ENCODE data around the gene BATF.

Gene BATF

DNA sequence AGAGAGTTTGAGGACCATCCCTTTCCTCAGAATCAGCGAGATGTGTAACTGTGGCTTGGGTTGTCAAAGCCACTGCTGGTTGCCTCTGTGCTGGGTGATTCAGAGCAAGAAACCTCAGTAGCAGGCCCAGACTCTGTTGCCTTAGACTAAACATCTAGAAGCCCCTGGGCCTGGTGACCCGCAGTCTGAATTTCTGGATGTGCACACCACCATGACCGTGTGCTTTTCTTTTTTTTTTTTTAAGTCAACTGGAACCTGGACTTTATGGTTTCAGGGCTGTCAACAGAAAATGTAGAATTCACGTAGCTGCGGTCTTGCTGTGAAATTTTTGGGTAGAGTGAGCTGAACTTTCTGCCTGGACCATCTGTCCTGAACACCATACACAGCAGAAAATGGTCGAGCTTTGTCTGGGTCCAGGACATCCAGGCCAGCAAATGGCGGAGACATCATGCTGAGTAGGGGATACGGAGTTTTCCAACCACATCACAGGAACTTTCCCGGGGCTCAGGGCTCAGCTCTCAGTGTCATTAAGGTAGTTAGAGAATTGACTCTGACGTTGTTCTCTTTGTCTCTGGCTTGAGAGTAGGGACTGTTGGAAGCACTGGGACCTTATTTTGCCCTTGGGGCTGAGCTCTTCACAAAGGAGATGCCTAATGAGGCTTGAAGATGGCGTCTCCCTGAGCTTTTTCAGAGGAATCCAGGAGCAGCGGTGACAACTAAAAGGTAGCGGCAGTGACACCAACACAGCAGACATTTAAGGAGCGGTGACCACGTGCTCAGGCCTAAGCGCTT is 23.0 kb upstream of the BATF start:
- no peak for DNase-seq (ENCODE audit: low spot score)

DNA sequence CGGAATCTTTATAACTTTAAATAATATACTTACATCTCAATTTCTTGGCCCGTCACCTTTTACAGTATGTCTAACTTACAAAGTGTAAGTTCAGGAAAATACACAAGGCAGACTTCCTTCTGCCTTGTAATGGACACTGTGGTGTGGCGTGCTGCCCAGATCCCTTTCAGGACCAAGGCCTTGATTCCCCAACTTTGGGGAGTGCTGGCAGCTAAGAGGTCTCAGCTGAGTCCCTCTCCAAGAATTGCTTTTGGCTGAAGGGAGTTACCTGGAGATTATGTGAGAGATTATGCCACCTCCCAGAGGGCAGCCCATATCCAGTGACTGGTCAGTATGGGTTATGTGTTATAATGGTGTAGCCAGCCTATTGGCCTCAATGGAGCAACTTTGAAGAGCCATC is 21.2 kb upstream of the BATF start:
- no peak for DNase-seq (ENCODE audit: low spot score)

DNA sequence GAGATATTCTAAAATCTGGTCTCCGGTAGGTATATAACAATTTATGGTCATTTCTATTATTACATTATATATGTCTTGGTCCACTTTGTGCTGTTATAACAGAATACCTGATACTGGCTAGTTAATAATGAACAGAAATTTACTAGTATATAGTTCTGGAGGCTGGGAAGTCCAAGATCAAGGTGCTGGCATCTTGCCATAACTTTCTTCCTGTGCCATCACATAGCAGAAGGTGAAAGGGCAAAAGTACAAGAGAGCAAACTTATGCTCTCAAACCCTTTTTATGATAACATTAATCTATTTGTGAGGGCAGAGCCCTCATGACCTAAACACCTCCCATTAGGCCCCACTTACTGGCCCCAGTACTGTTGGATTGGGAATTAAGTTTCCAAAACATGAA is 17.9 kb upstream of the BATF start:
- no peak for DNase-seq (ENCODE audit: low spot score)

DNA sequence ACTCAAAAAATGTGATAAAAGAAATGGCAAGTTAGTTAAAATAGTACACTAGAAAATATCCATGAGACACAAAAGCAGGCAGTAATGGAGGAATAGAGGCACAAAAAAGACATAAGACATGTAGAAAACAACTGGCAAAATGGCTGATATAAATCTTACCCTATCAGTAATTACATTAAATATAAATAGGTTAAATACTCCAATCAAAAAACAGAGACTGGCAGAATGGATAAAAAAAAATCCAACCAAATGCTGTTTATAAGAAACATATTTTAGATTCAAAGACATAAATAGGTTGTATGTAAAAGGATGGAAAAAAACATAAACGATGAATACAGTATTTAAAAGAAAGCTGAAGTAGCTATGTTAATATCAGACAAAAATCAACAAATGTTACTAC is 15.3 kb upstream of the BATF start:
- DNase-seq (ENCODE audit: low spot score): no peak

DNA sequence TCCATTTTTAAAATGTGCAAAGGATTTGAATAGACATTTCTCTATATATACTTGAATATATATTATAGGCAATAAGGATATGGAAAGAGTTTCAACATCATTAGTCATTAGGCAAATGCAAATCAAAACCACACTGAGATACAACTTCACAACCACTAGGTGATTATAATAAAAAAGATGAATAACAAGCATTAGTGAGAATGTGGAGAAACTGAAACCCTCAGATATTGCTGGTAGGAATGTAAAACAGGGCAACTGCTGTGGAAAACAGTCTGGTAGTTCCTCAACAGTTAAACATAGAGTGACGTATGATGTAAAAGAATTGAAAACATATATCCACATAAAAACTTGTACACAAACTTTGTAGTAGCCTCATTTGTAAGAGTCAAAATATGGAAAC is 11.7 kb upstream of the BATF start:
- no peak for DNase-seq (ENCODE audit: low spot score)

DNA sequence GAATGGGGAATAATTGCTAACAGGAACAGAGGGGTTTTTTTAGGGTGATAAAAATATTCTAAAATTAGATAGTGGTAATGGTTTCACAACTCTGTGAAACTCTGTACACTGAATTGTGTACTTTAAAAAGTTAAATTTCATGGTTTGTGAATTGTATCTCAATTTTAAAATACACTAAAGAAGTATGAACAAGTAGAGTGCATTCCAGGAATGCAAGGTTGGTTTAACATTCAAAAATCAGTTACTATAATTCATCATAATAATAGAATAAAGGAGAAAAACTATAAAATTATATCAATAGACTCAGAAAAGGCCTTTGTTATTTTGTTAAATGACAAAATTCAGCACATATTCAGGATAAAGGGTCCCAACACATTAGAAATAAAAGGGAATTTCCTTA is 11.1 kb upstream of the BATF start:
- DNase-seq (ENCODE audit: low spot score): no peak

DNA sequence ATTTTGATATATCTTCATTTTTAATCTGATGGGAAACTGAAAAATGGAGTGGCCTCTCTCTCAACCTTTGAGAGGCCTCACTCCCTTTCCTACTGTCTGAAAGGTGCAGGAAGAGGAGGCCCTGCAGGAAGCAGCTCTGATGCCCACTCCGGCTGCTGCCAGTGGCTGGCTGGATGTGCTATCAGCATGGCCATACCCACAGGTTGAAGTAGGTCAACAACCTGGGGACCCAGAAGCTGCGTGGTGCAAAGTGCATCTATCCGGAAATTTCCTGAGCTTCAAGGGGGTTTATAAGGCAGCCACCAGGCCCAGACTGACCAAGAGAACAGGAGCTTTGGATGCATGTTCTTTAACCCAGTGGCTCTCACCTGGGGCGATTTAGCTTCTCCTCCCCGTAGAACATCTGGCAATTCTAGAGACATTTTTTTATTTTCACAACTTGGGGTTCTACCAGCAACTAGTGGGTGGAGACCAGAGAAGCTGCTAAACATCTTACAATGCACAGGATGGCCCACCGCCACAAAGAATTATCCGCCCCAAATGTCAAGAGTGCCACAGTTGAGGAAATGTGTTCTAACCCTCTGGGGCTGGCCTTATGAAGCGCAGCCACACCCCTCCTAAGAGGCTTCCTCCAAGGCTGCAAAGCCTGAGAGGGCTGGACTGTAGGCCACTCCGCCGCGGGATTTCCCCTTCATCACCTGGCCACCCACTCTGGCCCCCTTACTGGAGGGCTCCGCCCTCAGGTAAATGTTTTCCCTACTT is 8.2 kb upstream of the BATF start:
- DNase-seq (ENCODE audit: low spot score): no peak

DNA sequence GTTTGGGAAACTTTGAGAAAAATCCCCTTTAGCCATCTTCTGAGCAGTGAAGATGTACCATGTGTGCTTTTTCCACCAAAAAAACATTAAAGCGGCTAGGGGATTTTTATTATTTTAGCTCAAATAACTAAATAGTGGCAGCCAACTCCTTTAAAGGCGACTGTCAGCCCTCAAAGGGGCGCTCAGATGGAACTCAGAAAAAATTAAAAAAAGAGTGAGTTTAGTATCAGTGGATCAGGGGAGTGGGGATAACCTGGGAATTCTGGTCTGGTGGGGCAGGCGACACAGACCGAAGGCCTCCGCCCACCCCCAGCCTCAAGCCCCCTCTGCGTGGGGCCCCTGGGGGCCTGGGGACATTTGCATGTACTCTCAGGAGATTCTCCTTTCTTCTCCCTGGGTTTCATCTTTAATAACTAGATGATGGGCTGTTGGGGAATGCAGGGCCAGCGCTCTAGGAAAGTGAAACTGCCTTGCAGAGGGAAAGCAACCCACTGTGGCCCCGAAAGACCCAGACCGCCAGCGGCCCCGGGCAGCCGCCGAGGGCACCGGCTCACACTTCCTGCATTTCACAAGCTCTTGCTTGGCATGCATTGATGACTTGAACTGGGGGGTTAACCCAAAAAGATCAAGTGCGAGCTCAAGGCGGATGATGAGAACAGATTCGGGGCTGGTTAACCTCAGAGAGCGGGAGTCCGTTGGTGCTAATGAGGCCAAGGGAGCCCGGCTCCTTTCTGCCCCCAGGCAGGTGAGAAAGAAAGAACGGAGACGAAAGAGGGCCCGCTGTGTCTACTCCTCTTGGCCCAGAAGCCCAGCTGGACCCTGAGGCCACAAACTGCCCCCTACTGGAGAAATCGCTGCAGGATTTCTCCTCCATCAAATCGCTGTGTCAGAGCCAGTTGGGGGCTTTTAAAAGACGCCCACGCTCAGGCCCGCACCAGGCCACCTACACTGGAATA is 7.3 kb upstream of the BATF start:
- no peak for DNase-seq (ENCODE audit: low spot score)

DNA sequence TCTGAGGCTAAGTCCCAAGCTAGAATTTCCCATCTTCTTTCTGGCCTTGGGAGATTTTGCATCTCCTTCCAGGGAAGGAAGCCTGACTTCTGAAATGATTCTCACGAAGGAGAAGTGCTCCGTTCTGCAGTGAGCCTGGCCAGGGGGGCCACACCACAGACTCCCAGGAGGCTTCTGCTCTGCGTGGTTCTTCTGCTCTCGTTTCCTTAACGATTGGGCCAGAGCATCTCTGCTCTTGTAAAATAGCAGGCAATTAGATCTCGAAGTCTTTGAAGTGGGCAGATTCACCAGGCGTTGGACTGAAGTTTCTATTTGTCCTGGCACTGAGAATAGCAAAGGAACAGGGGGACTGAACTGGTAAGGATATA is 6.7 kb upstream of the BATF start:
- no peak for DNase-seq (ENCODE audit: low spot score)

DNA sequence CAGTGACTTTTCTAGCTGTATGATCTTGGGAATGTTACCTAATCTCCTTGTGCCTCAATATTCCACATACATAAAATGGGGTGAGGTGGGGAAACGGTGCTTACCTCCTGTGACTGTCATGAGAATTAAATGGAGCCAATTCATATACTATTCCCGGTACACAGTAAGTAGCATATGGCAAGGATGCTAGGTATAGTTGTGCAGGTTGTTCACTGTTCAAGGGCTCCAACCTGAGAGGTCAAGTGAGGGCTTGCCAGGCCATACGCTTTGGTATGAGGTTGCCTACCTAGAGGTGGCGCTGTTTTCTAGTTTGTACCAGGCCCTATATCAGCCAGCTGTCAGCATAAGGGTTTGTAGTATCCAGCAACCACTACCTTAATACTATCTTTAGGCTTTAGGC is 3.6 kb upstream of the BATF start:
- DNase-seq (ENCODE audit: low spot score): no peak

DNA sequence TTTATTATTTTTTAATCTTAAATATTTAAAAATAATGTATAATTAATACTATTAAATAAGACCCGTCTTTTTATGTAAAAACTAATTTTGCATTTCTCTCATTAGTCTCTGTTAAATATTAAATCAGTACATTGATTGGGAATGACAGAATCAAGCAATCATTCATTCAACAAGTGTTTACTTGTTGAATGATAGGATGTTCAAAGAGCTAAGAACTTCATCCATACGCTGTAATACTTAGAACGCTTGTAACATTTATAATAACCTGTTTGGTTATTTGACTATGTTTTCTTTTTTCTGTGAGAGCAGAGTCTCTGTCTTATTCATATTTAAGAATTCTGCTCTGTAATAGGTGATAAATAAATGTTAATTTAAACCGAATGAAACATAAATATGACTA is 2.9 kb upstream of the BATF start:
- no peak for DNase-seq (ENCODE audit: low spot score)

DNA sequence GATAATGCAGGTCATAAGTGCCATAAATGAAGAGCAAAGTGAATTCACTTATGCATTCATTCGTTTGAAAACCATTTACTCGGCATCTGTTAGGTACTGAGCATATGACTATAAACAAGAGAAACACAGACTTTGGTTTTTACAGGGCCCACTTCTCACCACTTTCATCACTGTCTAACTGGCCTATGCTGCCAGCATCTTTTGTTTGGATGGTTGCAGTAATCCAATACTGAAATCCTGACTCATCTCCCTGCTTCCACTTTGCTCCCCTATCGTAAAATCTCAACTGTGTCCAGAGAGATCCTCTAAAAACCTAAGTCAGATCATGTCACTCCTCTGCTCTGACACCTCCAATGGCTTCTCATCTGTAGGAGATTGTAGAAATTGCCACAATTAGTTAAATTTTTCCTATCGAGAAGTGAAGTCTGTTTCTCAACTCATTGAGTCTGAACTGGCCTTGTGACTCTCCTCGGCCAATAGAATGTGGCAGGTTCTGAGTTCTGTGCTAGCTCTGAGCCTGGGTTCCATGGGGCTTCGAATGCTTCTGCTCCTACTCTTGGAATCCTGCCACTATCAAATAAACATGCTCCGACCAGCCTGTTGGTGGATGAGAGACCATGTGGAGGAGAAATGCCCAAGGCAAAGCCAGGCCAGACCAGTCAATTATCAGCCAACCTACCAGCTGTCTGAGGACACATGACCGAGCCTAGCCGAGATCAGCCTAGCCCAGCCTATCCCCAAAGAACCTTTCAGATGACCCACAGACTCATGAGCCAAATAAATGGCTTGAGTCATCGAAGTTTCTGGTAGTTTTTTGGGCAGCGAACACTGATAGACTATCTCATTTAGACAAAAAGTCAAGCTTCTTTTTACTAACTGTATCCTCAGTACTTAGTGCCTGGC is 2.2 kb upstream of the BATF start:
- no peak for DNase-seq (ENCODE audit: low spot score)

DNA sequence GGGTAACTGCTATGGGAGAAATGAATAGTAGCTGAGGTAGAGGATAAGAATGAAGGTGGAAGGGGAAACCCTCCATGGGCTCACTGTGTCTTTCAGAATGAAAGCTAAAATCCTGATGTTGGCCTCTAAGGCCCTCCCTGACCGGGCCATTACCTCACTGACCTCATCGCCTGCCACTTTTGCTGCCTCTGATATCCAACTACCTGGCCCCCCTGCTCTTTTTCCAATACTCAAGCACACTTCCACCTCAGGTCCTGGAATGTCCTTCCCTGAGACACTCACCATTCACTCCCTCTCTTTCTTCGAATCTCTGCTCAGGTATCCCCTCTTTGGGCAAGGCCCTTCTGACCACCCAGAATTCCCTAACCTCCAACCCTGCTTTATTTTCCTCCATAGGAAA is 1.4 kb upstream of the BATF start:
- DNase-seq (ENCODE audit: low spot score): no peak

DNA sequence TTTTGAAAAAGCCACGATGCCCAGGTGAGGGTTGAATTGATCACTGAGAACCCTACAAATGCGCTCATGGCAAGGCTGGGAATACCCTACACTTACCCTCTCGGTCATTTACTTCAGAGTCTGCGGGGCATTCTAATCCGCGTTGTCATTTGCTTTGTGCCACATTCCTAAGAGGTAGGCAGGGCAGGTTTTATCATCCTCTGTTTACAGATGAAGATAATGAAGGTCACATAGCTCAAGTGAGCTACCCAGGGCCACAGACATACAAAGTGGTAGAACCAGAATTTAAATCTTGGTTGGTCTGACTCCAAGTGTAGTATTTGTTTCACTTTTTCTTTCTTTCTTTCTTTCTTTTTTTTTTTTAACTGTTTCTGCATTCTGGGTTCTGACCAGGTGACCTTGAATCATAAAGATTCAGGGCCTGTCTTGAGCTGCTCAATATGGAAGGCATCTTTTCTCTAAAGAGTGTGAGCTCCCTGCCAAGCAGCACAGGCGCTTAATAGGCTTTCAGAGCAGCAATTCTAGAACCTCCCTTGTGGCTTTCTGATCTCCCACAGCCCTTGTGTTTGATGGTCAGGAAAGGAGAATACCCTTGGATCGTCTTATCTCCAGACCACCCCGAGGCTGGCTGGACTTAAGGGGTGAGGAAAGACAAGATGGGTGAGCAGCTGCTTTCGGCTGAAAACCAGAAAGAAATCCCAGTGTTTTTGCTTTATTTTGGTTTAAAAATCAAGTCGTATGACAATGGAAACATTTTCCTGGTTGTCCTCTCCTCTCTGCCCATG is 662 bp upstream of the BATF start:
- no peak for DNase-seq (ENCODE audit: low spot score)

DNA sequence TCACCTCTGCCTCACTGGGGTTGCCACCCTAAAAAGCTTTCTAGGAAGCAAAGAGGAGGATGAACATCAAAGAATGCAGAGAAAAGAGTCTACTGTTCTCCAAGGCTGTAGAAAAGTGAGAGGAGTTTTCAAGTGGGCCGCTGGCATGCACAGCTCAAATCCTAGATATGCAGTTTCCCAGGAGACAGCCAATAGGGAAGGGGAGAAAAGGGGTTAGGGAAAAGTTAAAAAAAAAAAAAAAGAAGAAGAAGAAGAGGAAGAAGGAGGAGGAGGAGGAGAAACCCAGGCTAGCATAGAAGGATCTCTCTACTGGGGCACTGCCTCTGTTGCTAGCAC is 682 bp downstream of the BATF start:
- no peak for DNase-seq (ENCODE audit: low spot score)

DNA sequence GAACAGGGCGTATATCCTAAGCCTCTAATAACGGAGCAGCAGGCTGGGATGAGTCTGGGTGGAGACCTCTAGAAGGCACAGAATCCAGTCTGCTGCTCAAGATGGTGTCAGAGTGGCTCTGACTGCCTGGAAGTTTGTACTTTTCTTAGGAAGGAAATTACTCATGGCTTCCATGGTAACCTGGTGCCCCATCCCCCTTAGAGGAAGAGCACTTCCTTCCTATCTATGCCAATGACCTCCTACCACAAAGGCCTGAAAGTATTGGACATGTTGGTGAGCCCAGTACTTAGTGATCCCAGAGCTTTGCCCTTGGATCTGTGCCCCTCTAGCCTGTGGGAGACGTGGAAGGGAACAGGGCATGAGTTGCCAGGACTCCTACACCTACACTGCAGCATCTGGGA is 1.5 kb downstream of the BATF start:
- no peak for DNase-seq (ENCODE audit: low spot score)

DNA sequence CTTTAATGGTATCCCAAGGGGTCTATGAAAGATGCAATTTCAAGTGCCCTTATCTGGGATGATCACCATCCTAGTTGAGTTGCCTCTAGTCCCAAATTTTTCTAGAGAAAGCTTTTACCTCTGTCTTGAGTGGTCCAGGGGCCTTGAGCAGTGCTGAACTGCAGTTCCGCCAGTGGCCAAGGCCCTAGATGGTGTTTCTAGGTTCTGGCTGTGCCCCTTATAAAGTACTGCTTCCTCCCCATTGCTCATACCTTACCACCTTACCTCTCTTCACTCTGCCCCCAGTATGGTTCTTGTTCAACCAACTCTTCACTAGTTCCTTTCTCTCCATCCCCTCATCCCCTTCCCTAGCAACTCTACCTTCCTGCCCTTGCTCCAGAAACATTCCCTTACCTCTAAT is 3.7 kb downstream of the BATF start:
- no peak for DNase-seq (ENCODE audit: low spot score)

DNA sequence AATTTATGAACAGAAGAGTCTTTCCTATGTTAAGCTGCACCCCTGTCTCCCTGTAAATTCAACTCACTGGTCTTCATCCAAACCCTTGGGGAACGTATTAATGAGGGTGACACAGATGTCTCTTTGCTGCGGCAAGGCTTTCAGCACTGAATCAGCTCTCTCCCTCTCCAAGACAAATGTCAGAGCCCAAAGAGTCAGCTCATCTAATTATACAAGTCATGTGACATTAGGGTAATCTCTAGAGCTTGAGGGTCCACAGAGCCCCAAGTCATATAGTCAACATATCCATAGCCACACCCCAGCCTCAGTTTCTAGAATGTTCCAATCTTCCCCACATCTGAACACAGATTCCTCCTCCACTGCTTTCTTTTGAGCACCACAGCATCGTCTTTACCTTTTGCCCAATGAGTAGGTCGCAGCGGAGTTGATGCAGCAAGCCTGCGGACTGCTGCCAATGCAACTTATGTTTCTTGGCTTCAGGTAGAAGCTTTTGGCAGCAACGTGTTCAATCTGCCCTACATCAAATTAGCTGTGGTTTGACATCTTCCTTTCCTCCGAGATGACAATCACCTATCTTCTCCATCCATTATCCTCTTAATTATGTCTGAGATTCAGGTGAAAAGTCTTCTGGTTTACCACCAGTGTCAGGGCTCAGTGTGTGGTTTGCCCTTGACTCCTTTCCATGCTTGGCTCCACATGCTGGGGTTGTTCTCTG is 5.3 kb downstream of the BATF start:
- no peak for DNase-seq (ENCODE audit: low spot score)

DNA sequence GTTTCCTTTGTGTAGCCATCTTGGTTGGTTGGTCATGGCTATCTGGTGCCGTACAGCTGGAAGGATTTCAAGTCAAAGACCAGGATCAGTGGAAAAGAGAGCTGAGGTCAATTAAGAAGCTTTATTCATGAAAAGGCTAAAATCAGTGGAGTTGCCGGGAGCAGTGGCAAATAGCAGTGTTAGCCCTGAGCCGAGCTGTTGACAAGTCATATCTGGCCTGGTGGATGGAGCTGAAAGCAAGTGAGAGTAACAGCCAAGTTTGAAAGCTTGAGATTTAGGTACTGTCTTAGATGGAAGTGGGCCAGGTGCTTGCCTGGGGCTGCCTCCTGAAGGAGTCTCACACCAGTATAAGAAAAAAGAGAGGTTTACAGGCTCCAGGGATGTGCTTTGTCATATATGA is 9.0 kb downstream of the BATF start:
- DNase-seq (ENCODE audit: low spot score): no peak

DNA sequence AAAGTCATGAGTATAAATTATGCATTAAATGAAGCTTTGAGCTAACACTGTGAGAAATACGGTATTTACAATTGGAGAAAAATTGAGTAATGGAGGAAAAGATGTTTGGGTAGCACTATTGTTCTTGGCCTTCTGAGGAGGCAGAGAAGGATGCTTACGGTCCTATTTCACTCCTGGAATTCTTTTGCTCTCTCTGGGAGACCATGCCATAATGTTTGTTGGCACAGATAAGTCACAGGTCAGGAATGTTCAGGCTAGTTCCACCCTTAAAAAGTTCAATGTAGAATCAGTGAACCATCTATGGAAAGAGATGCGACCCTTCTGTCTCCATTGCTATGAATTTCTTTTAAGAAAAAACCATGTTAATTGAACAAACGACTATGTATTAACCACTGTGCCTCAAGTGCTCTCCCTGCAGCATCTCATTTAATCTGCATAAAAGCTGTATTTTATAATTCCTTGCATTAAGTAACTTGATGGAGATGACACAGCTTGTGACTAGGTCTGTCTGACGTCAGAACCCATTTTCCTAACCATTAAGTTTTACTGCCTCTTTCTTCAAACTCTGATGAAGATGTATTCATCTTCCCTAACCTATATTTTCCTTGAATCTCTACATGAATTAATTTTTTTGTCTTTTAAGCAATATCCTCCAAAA is 9.5 kb downstream of the BATF start:
- no peak for DNase-seq (ENCODE audit: low spot score)
